Tongue (tissue), 2 donors: Measurements from ENCODE around the gene RTN4RL2. TPM values are rescaled to one million over a fixed set of nuclear protein-coding genes. Genes with fewer than 3 reads are reported as not detected.
A peak's percentile ranks its signal among the peaks of the same experiment; 100 is the strongest.
"Not testable (repeated sequence)": the region's sequence is repeated elsewhere in the genome, so short reads cannot be mapped to it uniquely, and the experiment has no call there.

ENCODE experiments used
- DNase-seq: peaks from one replicate; pipeline ENCODE4 v3.0.0-alpha.2; 2015
- total RNA-seq: library from RNA; depleted of rRNA; stranded (reverse); fragments of >200 nt; gene quantifications from one replicate; pipeline ENCODE4 v1.2.3, GENCODE V29; 2014

The RTN4RL2 gene
- total RNA-seq, 1 donor from 2014 or later: 0.21 TPM

GRCh38 chr11:57432714-57433163 lies 27.6 kb upstream of the RTN4RL2 start:
- no peak for DNase-seq

GRCh38 chr11:57434640-57435546 lies 25.4 kb upstream of the RTN4RL2 start:
- DNase-seq: no peak

- DNase-seq: no peak
Measured at GRCh38 chr11:57436031-57436430, 24.3 kb upstream of the RTN4RL2 start.

GRCh38 chr11:57438345-57439285 lies 21.7 kb upstream of the RTN4RL2 start:
- DNase-seq: no peak

GRCh38 chr11:57439786-57440185 lies 20.5 kb upstream of the RTN4RL2 start:
- no peak for DNase-seq

GRCh38 chr11:57440744-57441414 lies 19.4 kb upstream of the RTN4RL2 start:
- DNase-seq: no peak

- no peak for DNase-seq
Measured at GRCh38 chr11:57444362-57445121, 15.8 kb upstream of the RTN4RL2 start.

- not testable (repeated sequence) for DNase-seq
Measured at GRCh38 chr11:57445122-57445394, 15.3 kb upstream of the RTN4RL2 start.

- DNase-seq: no peak
Measured at GRCh38 chr11:57446055-57446454, 14.3 kb upstream of the RTN4RL2 start.

GRCh38 chr11:57453543-57454177 lies 6.7 kb upstream of the RTN4RL2 start:
- no peak for DNase-seq

- DNase-seq: peak; percentile 90
Measured at GRCh38 chr11:57456960-57457642, 3.2 kb upstream of the RTN4RL2 start.

- DNase-seq: no peak
Measured at GRCh38 chr11:57457643-57458023, 2.7 kb upstream of the RTN4RL2 start.

GRCh38 chr11:57458060-57458409 lies 2.3 kb upstream of the RTN4RL2 start:
- DNase-seq: no peak

- DNase-seq: peak; percentile 51
Measured at GRCh38 chr11:57458410-57459163, 1.7 kb upstream of the RTN4RL2 start.

- DNase-seq: no peak
Measured at GRCh38 chr11:57459164-57460021, 935 bp upstream of the RTN4RL2 start.

GRCh38 chr11:57460758-57461749 lies 726 bp downstream of the RTN4RL2 start:
- no peak for DNase-seq

GRCh38 chr11:57461841-57462489 lies 1.6 kb downstream of the RTN4RL2 start:
- no peak for DNase-seq
